Loucy (cell line): ENCODE data around the gene TMEM63A.
A peak's percentile ranks its signal among the peaks of the same experiment; 100 is the strongest.

ENCODE experiments used
- H2AFZ ChIP-seq: fragments of 200-600 bp; sonication (generic); 2 replicates; pipeline ENCODE4 v1.6.0; 2016; ENCODE audit warnings: antibody characterized with exemption, mild to moderate bottlenecking, low read length, moderate library complexity
- H3F3A ChIP-seq: fragments of 200-600 bp; 2 replicates; pipeline ENCODE4 v1.6.0; 2016; ENCODE audit warnings: antibody characterized with exemption, low read depth, mild to moderate bottlenecking
- H3K27me3 ChIP-seq: fragments of 200-600 bp; sonication (generic); 2 replicates; pipeline ENCODE4 v1.6.1; 2014; ENCODE audit warnings: low read length, mild to moderate bottlenecking; ENCODE audit not compliant: insufficient read depth, poor library complexity, severe bottlenecking
- H3K36me3 ChIP-seq: fragments of 200-600 bp; sonication (generic); 2 replicates; pipeline ENCODE4 v1.6.1; 2016; ENCODE audit warnings: low read length; ENCODE audit not compliant: insufficient read depth
- H3K4me1 ChIP-seq: fragments of 200-600 bp; sonication (generic); 2 replicates; pipeline ENCODE4 v1.5.1; 2014; ENCODE audit warnings: low read length, mild to moderate bottlenecking; ENCODE audit not compliant: insufficient read depth, poor library complexity, severe bottlenecking
- H3K4me2 ChIP-seq: fragments of 200-600 bp; sonication (generic); 2 replicates; pipeline ENCODE4 v1.6.0; 2014; ENCODE audit warnings: antibody characterized with exemption, low read length, low read depth, mild to moderate bottlenecking; ENCODE audit not compliant: poor library complexity, severe bottlenecking
- H3K4me3 ChIP-seq: fragments of 200-600 bp; sonication (generic); 2 replicates; pipeline ENCODE4 v1.5.1; 2014; ENCODE audit warnings: low read length, mild to moderate bottlenecking, mixed read lengths; ENCODE audit not compliant: poor library complexity, severe bottlenecking
- H3K79me2 ChIP-seq: fragments of 200-600 bp; sonication (generic); 2 replicates; pipeline ENCODE4 v1.6.1; 2014; ENCODE audit warnings: low read length; ENCODE audit not compliant: insufficient read depth
- H3K9ac ChIP-seq: fragments of 200-600 bp; sonication (generic); 2 replicates; pipeline ENCODE4 v1.6.0; 2014; ENCODE audit warnings: mild to moderate bottlenecking, low read depth, low read length, moderate library complexity; ENCODE audit not compliant: poor library complexity, severe bottlenecking
- H3K9me2 ChIP-seq: fragments of 200-600 bp; sonication (generic); replicated peaks from 2 replicates; pipeline ENCODE4 v1.6.1; 2016; ENCODE audit warnings: low read depth, low read length, mixed read lengths
- H3K9me3 ChIP-seq: fragments of 200-600 bp; sonication (generic); 2 replicates; pipeline ENCODE4 v1.6.1; 2014; ENCODE audit warnings: mild to moderate bottlenecking, antibody characterized with exemption, low read length, low read depth; ENCODE audit not compliant: insufficient read depth
- H4K20me1 ChIP-seq: fragments of 200-600 bp; sonication (generic); 2 replicates; pipeline ENCODE4 v1.6.0; 2014; ENCODE audit warnings: antibody characterized with exemption, low read length, mild to moderate bottlenecking; ENCODE audit not compliant: insufficient read depth, poor library complexity, severe bottlenecking
- EZH2phosphoT487 ChIP-seq: fragments of 200-600 bp; IDR thresholded peaks from 2 replicates; pipeline ENCODE4 v1.6.1; 2018; ENCODE audit warnings: antibody characterized with exemption, mild to moderate bottlenecking, moderate library complexity, borderline replicate concordance
- TF ChIP-seq, protein P1 (sequence below): fragments of 200-600 bp; sonication (generic); conservative IDR thresholded peaks from 2 replicates; pipeline ENCODE4 v1.5.1; 2014; ENCODE audit warnings: mild to moderate bottlenecking, antibody characterized with exemption, low read length

TMEM63A gene

DNA sequence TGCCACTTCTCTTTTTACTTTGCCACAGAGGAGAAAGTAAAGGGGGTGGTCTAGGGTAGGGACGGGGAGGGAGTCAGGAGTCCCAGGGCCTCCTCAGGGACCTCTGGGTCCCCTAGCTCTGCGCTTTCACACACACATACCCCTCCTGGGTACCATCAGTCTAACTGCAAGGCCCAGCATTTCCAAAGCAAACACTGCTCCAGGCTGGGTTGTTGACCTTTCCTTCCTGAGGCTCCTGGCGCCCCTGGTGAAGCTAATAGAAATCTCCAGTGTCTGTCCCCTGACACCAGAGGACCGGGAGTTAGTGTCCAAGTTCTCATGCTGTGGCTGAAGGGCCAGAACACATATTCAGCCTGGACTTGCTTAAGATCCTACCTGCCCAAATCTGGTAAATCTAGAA lies 3.9 kb downstream of the TMEM63A start:
- Histone ChIP-seq H3K27me3 (no peaks in the 10 kb centered on the region), H3K9ac (peak overlapping the region; percentile 16), H3K79me2 (peaks cover 53% of the 10 kb centered on the region), H2AFZ (no peak overlapping the region), H3K36me3 (peaks cover 4% of the 10 kb centered on the region; the same call in 1 of the 2 replicates), H4K20me1 (peaks cover 14% of the 10 kb centered on the region), H3K4me3 (peak overlapping the region; percentile 96), H3K4me1 (peaks cover 43% of the 10 kb centered on the region), H3K9me2 (no peaks in the 10 kb centered on the region), H3K9me3 (no peaks in the 10 kb centered on the region), H3K4me2 (peak overlapping the region; percentile 92), H3F3A (no peaks in the 10 kb centered on the region; the same call in 1 of the 2 replicates)
- TF ChIP-seq, protein P1, sequence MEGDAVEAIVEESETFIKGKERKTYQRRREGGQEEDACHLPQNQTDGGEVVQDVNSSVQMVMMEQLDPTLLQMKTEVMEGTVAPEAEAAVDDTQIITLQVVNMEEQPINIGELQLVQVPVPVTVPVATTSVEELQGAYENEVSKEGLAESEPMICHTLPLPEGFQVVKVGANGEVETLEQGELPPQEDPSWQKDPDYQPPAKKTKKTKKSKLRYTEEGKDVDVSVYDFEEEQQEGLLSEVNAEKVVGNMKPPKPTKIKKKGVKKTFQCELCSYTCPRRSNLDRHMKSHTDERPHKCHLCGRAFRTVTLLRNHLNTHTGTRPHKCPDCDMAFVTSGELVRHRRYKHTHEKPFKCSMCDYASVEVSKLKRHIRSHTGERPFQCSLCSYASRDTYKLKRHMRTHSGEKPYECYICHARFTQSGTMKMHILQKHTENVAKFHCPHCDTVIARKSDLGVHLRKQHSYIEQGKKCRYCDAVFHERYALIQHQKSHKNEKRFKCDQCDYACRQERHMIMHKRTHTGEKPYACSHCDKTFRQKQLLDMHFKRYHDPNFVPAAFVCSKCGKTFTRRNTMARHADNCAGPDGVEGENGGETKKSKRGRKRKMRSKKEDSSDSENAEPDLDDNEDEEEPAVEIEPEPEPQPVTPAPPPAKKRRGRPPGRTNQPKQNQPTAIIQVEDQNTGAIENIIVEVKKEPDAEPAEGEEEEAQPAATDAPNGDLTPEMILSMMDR, result no peak
- TF ChIP-seq EZH2phosphoT487, result no peak

DNA sequence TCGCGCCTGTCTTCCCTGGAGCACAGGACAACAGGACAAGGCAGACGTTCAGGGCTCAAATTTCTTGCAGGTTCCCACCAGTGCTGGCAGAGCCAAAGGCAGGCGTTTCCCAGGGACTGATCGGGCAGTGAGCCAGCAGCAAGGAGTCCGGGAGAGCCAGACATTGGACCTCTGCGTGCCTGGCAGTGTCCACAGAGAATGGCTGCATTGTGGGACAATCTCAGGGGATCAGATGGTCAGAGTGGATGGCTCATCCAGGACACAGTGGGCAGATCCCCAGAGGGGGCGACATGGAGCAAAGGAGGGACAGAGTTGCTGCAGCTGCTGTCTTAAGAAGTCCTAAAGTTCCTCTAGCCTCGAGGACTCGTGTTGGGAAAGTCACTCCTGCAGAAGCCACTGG lies 4.6 kb downstream of the TMEM63A start:
- Histone ChIP-seq H3K4me1 (peaks cover 37% of the 10 kb centered on the region), H3K27me3 (no peaks in the 10 kb centered on the region), H3K4me3 (no peak overlapping the region), H3K36me3 (peaks cover 4% of the 10 kb centered on the region; the same call in 1 of the 2 replicates), H3F3A (no peaks in the 10 kb centered on the region; the same call in 1 of the 2 replicates), H2AFZ (no peak overlapping the region), H3K79me2 (peaks cover 53% of the 10 kb centered on the region), H3K9me2 (no peaks in the 10 kb centered on the region), H3K4me2 (peak overlapping the region; percentile 92), H4K20me1 (peaks cover 14% of the 10 kb centered on the region), H3K9me3 (no peaks in the 10 kb centered on the region), H3K9ac (no peak overlapping the region)
- TF ChIP-seq EZH2phosphoT487, result no peak
- TF ChIP-seq, protein P1, result peak; percentile 76

DNA sequence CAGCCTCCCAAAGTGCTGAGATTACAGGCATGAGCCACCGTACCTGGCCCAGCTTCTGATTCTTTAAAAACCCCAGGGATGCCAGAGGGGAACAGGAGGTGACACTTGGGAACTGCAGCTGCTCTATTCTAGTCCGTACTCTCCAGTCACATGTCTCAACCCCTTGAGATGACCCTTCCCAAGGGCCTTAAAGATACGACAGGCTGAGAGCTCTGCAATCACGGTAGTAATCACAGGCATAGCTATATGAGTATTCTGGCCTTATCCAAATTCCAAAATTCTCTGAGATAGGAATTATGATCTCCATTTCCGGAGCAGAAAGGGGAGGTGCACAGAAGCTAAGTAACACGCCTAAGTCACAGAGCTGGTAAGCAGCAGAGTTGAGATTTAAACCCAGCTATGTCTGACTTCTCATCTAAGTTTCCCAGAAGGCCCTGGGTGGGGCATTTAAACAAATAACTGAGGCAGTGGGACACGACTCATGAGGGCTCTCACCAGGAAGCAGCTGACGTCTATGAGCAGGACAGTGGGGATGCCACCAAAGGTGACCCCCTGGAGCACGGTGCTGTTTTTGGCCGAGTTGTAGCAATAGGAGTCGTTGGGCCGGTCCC lies 5.2 kb downstream of the TMEM63A start:
- no peak overlapping the region for H2AFZ ChIP-seq
- no peak overlapping the region for H3K9ac ChIP-seq
- H3K4me3 ChIP-seq, result no peak overlapping the region
- H3K79me2 ChIP-seq, result peaks cover 51% of the 10 kb centered on the region
- H3K9me3 ChIP-seq, result no peaks in the 10 kb centered on the region
- no peak overlapping the region for H3K4me2 ChIP-seq
- H3K36me3 ChIP-seq, result peaks cover 4% of the 10 kb centered on the region; the same call in 1 of the 2 replicates
- no peaks in the 10 kb centered on the region; the same call in 1 of the 2 replicates for H3F3A ChIP-seq
- no peak for TF ChIP-seq EZH2phosphoT487
- TF ChIP-seq, protein P1, result no peak
- no peaks in the 10 kb centered on the region for H3K27me3 ChIP-seq
- no peaks in the 10 kb centered on the region for H3K9me2 ChIP-seq
- peaks cover 14% of the 10 kb centered on the region for H4K20me1 ChIP-seq
- peaks cover 37% of the 10 kb centered on the region for H3K4me1 ChIP-seq
